Measurements from ENCODE around the gene MAML1. TPM values are rescaled to one million over a fixed set of nuclear protein-coding genes. Genes with fewer than 3 reads are reported as not detected.

Gene MAML1
- total RNA-seq, 1 experiment from 2014 or later, result 15.4 TPM

DNA sequence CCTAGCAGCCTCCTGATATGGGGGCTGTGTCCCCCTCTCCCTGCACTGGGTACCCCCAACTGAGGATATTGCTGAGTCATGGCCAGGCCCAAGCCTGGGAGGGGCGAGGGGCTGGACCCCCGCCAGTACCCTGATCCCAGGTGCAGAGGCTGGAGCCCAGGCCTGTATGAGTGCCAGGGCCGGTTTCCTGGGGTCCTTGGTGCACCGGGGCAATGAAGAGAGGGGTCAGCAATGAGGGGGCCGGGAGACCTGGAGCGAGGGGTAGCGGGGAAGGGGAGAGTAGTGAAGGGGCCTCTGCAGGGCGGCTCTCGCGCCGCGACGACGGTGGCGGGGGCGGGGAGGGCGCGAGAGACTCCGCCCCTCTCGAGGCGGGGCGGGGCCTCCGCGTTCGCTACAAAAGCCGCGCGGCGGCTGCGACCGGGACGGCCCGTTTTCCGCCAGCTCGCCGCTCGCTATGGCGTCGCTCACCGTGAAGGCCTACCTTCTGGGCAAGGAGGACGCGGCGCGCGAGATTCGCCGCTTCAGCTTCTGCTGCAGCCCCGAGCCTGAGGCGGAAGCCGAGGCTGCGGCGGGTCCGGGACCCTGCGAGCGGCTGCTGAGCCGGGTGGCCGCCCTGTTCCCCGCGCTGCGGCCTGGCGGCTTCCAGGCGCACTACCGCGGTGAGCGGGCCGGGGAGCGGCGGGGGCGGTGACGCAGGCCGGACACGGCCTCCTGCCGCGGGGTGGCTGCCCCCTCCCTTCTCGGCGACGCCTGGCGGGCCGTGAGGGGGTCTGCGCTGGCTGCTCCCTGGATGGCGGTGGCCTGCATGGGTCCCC lies 88.1 kb downstream of the MAML1 start, which contains the start of gene SQSTM1:
TSS of gene SQSTM1 (plus strand) at position 423 of the 815 bp plus-strand sequence. CDS start at position 455, 32 bp downstream.
- DNase-seq (ENCODE audit: low spot score), result peak; percentile 82

DNA sequence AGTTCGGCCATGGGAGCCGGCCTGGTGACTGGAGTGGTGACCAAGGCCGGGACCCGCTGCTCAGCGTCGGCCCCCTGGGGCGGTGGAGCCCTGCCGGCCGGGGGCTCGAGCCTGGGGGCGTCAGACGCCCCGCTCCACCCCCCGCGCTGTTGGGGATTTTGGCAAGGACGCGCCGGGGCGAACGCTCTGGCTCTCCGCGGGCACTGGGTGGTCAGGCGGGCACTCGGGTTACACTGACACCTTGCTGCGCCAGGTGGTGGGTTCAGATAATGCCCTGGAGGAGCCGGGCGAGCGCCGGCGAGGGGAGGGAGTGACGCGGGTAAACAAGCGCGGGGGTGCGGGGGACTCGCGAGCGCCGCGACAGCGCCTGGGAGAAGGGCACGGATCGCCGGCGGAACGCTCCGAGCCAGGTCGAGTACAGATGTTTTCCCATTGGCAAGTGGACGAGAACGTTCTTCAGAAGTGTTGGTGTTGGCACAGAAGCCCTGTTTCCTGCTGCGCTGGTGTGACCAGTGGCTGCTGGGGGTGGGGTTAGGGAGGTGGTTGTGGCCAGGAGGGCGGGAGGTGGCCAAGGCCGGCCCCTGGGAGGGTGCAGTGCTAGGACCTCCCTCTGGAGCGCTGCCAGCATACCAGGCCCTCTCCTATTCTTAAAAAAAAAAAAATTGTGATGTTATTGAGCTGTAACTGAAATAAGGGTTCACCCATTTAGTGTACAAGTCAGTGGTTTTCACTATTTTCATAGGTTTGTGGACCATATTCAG lies 88.9 kb downstream of the MAML1 start:
- DNase-seq (ENCODE audit: low spot score), result peak; percentile 93

DNA sequence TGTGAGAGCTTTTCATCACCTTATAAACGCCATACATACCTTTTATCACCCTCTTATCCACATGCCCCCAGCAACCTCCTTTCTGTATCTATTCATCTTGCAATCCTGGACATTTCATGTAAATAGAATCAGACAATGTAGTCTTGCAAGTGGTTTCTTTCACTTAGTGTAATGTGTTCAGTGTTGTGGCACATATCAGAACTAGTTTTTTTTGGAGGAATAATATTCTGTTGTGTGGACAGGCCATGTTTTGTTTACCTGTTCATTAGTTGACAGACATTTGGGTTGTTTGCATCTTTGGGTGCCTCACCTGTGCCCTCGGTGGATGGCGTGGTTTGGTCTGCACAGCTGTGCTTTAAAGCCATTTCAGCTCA lies 89.4 kb downstream of the MAML1 start:
- no peak for DNase-seq (ENCODE audit: low spot score)

DNA sequence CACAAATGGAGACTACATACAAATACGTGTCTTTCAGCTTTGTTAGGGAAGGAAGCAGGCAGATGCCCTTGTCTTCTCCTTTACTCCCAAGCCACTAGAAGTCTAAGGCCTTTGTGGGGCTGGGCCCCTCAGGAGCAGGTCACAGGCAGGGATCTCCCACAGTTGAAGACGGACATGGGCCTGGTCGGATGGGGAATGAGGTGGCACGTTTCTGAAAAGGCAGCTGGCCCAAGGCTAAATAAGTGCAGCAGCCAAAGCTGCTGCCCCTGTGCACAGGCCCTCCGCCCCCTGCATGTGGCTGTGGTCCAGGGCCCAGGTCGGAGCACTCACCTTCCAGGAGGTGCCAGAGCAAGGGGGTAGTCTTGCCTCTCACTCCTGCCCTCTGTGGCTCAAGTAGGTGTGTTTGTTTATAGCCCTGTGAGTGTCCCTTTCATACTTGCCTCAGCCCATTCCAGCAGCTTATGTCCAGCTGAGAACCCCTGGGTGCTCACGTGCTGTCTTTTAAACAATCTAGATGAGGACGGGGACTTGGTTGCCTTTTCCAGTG lies 89.9 kb downstream of the MAML1 start:
- peak; percentile 13 for DNase-seq (ENCODE audit: low spot score)

DNA sequence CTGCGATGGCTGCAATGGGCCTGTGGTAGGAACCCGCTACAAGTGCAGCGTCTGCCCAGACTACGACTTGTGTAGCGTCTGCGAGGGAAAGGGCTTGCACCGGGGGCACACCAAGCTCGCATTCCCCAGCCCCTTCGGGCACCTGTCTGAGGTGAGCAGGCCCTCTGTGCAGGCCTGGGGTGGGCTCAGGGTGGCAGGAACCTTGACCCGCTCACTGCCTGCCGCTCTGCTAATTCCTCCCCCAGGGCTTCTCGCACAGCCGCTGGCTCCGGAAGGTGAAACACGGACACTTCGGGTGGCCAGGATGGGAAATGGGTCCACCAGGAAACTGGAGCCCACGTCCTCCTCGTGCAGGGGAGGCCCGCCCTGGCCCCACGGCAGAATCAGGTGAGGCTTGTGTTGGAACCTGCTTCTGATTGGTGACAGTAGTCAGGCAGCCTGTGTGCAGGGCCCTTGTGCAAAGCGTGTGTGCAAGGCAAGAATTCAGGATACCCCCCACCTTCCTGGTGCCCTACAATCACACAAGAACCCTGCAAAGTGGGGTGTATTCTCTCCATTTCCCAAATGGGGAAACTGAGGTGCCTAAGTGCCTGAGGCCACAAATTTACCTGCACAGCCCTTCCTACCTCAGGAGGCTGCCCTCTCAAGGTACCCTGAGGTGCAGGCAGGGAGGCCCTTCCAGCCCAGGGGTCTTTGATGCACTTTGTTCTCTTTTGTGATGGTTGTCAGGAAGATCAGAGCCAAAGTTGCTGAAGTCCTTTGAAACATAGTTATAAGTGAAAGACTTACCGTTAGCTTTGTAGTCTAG lies 91.5 kb downstream of the MAML1 start:
- DNase-seq (ENCODE audit: low spot score), result no peak

DNA sequence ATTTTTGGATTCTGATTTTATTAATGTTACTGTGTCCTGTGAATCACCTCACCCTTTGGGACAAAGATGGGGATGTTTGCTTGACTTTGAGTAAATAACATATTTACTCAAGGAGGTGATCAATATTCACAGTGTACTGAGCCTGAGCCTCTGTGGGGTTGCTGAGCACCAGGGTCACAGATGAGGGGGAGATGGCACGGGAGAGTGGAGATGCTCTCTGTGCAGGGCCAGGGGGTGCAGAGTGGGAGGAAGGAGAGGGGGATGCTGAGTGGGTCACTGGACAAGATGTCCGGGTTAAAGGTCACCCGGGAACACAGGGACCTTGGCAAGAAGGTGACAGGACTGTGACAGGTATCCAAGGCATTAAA lies 92.1 kb downstream of the MAML1 start:
- DNase-seq (ENCODE audit: low spot score), result no peak

DNA sequence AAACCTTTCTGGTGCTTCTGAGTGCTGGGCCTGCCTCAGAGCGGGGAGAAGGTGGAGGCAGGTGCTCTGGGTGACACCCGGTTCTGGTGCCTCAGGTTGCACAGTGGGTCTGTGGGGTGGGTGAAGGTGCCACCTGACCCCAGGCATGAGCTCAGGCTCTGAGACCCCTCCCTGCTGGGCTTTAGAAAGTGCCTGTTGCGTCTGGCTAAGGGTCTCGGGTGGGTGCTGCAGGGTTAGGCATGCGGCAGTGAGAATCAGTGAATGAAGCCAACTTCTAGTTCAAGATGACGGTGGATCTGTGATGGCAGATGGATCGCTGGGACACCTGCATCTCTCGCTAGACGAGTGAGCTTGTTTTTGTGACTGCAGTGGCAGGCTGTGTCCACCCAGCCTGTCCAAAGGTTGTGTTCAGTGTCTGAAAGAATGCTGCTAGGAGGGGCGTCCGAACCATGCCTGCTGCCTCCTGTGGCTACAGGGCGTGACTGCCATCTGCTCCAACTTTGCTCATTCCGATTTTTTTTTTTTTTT lies 93.1 kb downstream of the MAML1 start:
- peak; percentile 65 for DNase-seq (ENCODE audit: low spot score)

Small RNA genes within 50 kb of the gene (small RNA-seq; reads per million reads assigned to genes)
- gene MIR1229, result not detected

Other genes starting within 250 kb of the MAML1 start
- gene RUFY1, start 182.3 kb upstream of the MAML1 start, total RNA-seq (2014; rRNA removed; shearing (Covaris generic)), result 41.8 and 45.5 TPM in 2 replicates
- 436 and 484 TPM in 2 replicates for gene HNRNPH1, start 109.2 kb upstream of the MAML1 start, total RNA-seq (2014; rRNA removed; shearing (Covaris generic))
- gene CBY3, start 51.8 kb upstream of the MAML1 start, total RNA-seq (2014; rRNA removed; shearing (Covaris generic)), result not detected in 2 replicates
- 239 and 260 TPM in 2 replicates for gene CANX, start 33.9 kb upstream of the MAML1 start, total RNA-seq (2014; rRNA removed; shearing (Covaris generic))
- not detected in 2 replicates for gene LTC4S, start 61.2 kb downstream of the MAML1 start, total RNA-seq (2014; rRNA removed; shearing (Covaris generic))
- 576 and 633 TPM in 2 replicates for gene MGAT4B, start 74.0 kb downstream of the MAML1 start, total RNA-seq (2014; rRNA removed; shearing (Covaris generic))
- 1,334 and 1,661 TPM in 2 replicates for gene SQSTM1, start 88.1 kb downstream of the MAML1 start, total RNA-seq (2014; rRNA removed; shearing (Covaris generic))
- 21.1 and 24.7 TPM in 2 replicates for gene MRNIP, start 126.0 kb downstream of the MAML1 start, total RNA-seq (2014; rRNA removed; shearing (Covaris generic))
- 59.9 and 70.6 TPM in 2 replicates for gene TBC1D9B, start 175.1 kb downstream of the MAML1 start, total RNA-seq (2014; rRNA removed; shearing (Covaris generic))